Right cardiac atrium (tissue), 5 donors: Measurements from ENCODE around the gene MEF2C. TPM values are rescaled to one million over a fixed set of nuclear protein-coding genes. Genes with fewer than 3 reads are reported as not detected.
"Not testable (repeated sequence)": the region's sequence is repeated elsewhere in the genome, so short reads cannot be mapped to it uniquely, and the experiment has no call there.

Source experiments
- ATAC-seq, 2 donors: fragments of 200-7000 bp; cut with Tn5 transposase; one replicate each; pipeline versions ENCODE4 v1.8.0 to v1.9.1; 2020; ENCODE audit warnings: moderate library complexity in 2 of 2, mild to moderate bottlenecking in 1 of 2
- DNase-seq, 3 donors: peaks; one replicate each; pipeline ENCODE4 v3.0.0-alpha.2; 2020
- H3K27ac ChIP-seq: one replicate; pipeline ENCODE4 v1.5.1; 2013; ENCODE audit warnings: mild to moderate bottlenecking, low read length, control low read depth, moderate library complexity
- H3K27me3 ChIP-seq: one replicate; pipeline ENCODE4 v1.6.1; 2013; ENCODE audit not compliant: control insufficient read depth, insufficient read depth
- H3K4me1 ChIP-seq: one replicate; pipeline ENCODE4 v1.6.1; 2013; ENCODE audit warnings: low read length; ENCODE audit not compliant: control insufficient read depth, insufficient read depth
- H3K4me3 ChIP-seq: one replicate; pipeline ENCODE4 v1.5.1; 2013; ENCODE audit warnings: low read length, control low read depth
- H3K9me3 ChIP-seq: one replicate; pipeline ENCODE4 v1.6.1; 2013; ENCODE audit warnings: low read length; ENCODE audit not compliant: control insufficient read depth
- WGBS: extraction: QIAGEN DNeasy Blood & Tissue Kit; methylation state at CpG from one replicate; pipeline ENCODE4 v1.1.7; 2013; 5-methylcytosine and 5-hydroxymethylcytosine counted together
- intact Hi-C, 4 donors: fragments of 100-400 bp; cut with DNase I; formaldehyde crosslinking; loops; one replicate each; pipeline versions ENCODE4 v1.11.0 to v1.14.0; 2022 to 2023
- polyA plus RNA-seq: library from polyadenylated mRNA; stranded (reverse); fragments of 200-250 nt; gene quantifications from one replicate; pipeline ENCODE4 v1.2.3, GENCODE V29; 2013
- total RNA-seq, 4 donors: library from RNA; stranded (reverse); fragmentation: NEBNext Ultra II Directional; extraction: Animal tissue kit (Norgen Biotek cat#: 25700); gene quantifications; one replicate each; pipeline ENCODE4 v1.2.1, GENCODE V29; 2021
- donor health status: healthy with polysubstance abuse.
- donor health status: DM: no; HTN: yes; CAD: no.
- donor health status: DM: no; HTN: no; CAD: no.
- donor health status: DM: no; HTN: yes; CAD: no; lungs with severe emphysema.
- donor health status: DM: yes; HTN: yes; CAD: no.

MEF2C gene
- total and polyA plus RNA-seq, 5 donors = 14.5 to 78.4 (median 64.5) TPM

GRCh38 chr5:88904478-88904877, 21.5 kb upstream of the MEF2C start:
- intact Hi-C loops, ATAC-seq, H3K9me3 ChIP-seq, DNase-seq, H3K27ac ChIP-seq, H3K4me3 ChIP-seq, H3K4me1 ChIP-seq, H3K27me3 ChIP-seq: not testable (repeated sequence)
- WGBS = 84% methylated on average over 2 of the region's 2 CpGs

- intact Hi-C loops, H3K4me3 ChIP-seq, H3K9me3 ChIP-seq, ATAC-seq, H3K27ac ChIP-seq, DNase-seq, H3K4me1 ChIP-seq, H3K27me3 ChIP-seq: not testable (repeated sequence)
- 69% methylated on average over 2 of the region's 8 CpGs for WGBS
Measured at GRCh38 chr5:88903966-88904365, 21.0 kb upstream of the MEF2C start.

GRCh38 chr5:88901077-88901476, 18.1 kb upstream of the MEF2C start:
- H3K4me3 ChIP-seq, H3K4me1 ChIP-seq, H3K9me3 ChIP-seq, DNase-seq, H3K27ac ChIP-seq, intact Hi-C loops, H3K27me3 ChIP-seq, ATAC-seq: not testable (repeated sequence)

- H3K27me3 ChIP-seq = no peaks in the 10 kb centered on the region
- H3K9me3 ChIP-seq = no peaks in the 10 kb centered on the region
- 94% methylated on average over 2 of the region's 2 CpGs for WGBS
- H3K27ac ChIP-seq = no peak overlapping the region
- ATAC-seq = no peak
- intact Hi-C loops = no loop called here
- H3K4me1 ChIP-seq = no peaks in the 10 kb centered on the region
- DNase-seq = no peak
- H3K4me3 ChIP-seq = no peak overlapping the region
Measured at GRCh38 chr5:88899096-88899737, 16.2 kb upstream of the MEF2C start.

DNA sequence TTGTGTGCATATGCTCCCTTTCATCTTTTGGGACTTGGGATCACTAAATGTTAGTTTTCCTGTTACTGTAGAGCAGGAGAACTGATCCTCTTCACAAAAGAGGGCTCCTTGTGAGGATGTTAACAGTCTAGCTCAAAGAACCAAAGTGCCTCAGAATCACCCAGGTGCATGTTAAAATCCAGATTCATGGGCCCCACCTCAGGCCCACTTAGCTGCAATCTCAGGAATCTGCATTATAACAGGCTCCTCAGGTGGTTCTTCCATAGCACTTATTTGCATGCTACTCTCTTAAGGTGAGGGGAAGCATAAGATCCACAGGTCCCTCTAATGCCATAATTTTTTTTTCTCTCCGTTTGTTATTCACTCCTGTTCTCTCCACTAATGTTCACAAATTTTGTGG, 14.8 kb upstream of the MEF2C start:
- intact Hi-C loops = no loop called here
- H3K27me3 ChIP-seq = no peaks in the 10 kb centered on the region
- no peak overlapping the region for H3K4me3 ChIP-seq
- peaks cover under 1% of the 10 kb centered on the region for H3K4me1 ChIP-seq
- no peak for ATAC-seq
- WGBS = 99% methylated on average over 1 of the region's 1 CpG
- no peaks in the 10 kb centered on the region for H3K9me3 ChIP-seq
- DNase-seq = no peak
- no peak overlapping the region for H3K27ac ChIP-seq

DNA sequence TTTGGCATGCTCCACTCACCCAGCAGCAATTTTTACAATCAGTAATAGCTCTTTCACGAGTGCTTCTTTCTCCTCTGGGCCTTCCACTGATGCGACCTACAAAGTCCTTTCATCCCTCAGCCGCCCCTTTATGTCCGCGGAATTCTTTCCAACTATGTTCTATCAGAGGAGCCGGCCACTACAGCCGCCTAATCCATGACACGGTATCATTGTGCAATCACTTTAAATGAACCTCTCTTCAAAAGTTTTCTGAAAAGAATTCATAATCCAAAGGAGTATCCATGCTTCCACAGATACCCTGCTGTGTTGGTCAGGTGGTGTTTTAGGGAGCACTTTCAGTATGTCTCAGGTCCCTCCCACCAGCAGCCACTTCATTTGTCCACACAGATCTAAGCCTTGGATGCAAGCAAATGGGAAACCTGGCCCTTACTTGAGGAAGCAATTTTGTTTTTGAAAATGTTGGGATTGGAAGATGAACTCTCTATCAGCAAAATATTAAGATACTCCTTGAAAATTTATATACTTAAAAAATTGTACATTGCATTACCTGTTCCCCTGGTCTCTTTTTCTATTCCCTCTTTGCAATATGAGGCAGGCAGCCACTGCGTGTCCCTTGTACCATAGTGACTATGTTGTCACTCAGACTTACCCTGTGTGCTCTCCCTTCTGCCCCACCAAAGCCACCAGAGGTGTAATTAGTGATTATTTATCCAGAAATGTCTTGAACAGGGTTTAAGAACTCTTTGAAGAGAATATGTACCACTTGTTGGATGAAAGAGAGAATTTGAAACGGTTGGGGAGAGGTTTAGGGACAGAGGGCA, 12.9 kb upstream of the MEF2C start:
- intact Hi-C loops = no loop called here
- Histone ChIP-seq H3K4me3 (no peak overlapping the region), H3K27ac (no peak overlapping the region), H3K4me1 (peaks cover 2% of the 10 kb centered on the region), H3K9me3 (no peaks in the 10 kb centered on the region), H3K27me3 (no peaks in the 10 kb centered on the region)
- WGBS = 91% methylated on average over 10 of the region's 10 CpGs
- no peak for ATAC-seq
- no peak for DNase-seq

DNA sequence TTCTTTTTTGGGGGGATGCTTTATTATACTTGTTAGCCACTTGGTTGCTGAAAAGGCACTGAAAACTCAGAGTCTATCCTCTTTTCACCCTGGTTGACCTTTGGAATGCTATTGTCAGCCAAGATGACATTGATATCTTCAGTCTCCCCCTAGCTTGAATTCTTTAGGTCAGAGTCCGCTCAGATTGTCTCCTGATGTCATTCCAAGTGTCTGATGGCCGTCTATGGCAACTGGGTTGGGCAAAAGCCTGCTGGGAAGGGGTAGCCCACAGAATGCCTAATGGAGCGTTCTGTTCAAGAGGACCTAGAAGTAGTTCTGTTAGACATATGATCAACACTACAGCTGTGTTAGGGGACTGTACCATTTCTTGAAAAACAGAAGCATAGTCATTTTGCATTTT, 9.7 kb upstream of the MEF2C start:
- peaks cover 2% of the 10 kb centered on the region for H3K4me1 ChIP-seq
- no peaks in the 10 kb centered on the region for H3K27me3 ChIP-seq
- 84% methylated on average over 3 of the region's 3 CpGs for WGBS
- no peaks in the 10 kb centered on the region for H3K9me3 ChIP-seq
- DNase-seq (no peak), ATAC-seq (no peak)
- intact Hi-C loops = no loop called here
- H3K27ac ChIP-seq = no peak overlapping the region
- no peak overlapping the region for H3K4me3 ChIP-seq

- H3K27ac ChIP-seq = peak overlapping the region; percentile 91
- WGBS = 14% methylated on average over 10 of the region's 10 CpGs
- H3K9me3 ChIP-seq = no peaks in the 10 kb centered on the region
- H3K4me3 ChIP-seq = peak overlapping the region; percentile 50
- ATAC-seq (no peak), DNase-seq (no peak)
- intact Hi-C loops = no loop called here
- H3K27me3 ChIP-seq = no peaks in the 10 kb centered on the region
- H3K4me1 ChIP-seq = peaks cover 2% of the 10 kb centered on the region
Measured at GRCh38 chr5:88890070-88890781, 7.2 kb upstream of the MEF2C start.

GRCh38 chr5:88889189-88890069, 6.4 kb upstream of the MEF2C start:
- DNase-seq = peak; percentile 70 to 90 (median 88)
- WGBS = under 1% methylated on average over 48 of the region's 48 CpGs
- no peaks in the 10 kb centered on the region for H3K27me3 ChIP-seq
- intact Hi-C loops = loop anchor here in 3 of 4 donors (5.0 to 10.0 kb wide), 2 partner anchors 155 to 157 kb away; no protein-coding TSS in a partner anchor
- H3K9me3 ChIP-seq = no peaks in the 10 kb centered on the region
- ATAC-seq = peak; percentile 91 to 94
- peak overlapping the region; percentile 91 for H3K27ac ChIP-seq
- H3K4me1 ChIP-seq = peaks cover 2% of the 10 kb centered on the region
- peak overlapping the region; percentile 50 for H3K4me3 ChIP-seq

GRCh38 chr5:88888848-88889188, 5.8 kb upstream of the MEF2C start:
- Histone ChIP-seq H3K9me3 (no peaks in the 10 kb centered on the region), H3K4me1 (peaks cover 2% of the 10 kb centered on the region), H3K4me3 (peak overlapping the region; percentile 50), H3K27ac (peak overlapping the region; percentile 91), H3K27me3 (no peaks in the 10 kb centered on the region)
- no peak for DNase-seq
- WGBS = 8% methylated on average over 9 of the region's 9 CpGs
- no peak for ATAC-seq
- intact Hi-C loops = loop anchor here in 3 of 4 donors (5.0 to 10.0 kb wide), 2 partner anchors 154 to 157 kb away; no protein-coding TSS in a partner anchor
